Lower leg skin (tissue), 3 donors: ENCODE measurements around the gene TBX4.

Experiments used
- CTCF ChIP-seq, 3 donors: fragments of 450-650 bp; IDR thresholded peaks; one replicate each; pipeline ENCODE4 v1.5.1; 2016; ENCODE audit warnings: antibody characterized with exemption in 3 of 3, mild to moderate bottlenecking in 3 of 3, moderate library complexity in 2 of 3
- POLR2A ChIP-seq, 2 donors: fragments of 450-650 bp; IDR thresholded peaks; one replicate each; pipeline ENCODE4 v1.6.1; 2016 to 2017; ENCODE audit warnings: antibody characterized with exemption in 2 of 2, mild to moderate bottlenecking in 1 of 2, moderate library complexity in 1 of 2

DNA sequence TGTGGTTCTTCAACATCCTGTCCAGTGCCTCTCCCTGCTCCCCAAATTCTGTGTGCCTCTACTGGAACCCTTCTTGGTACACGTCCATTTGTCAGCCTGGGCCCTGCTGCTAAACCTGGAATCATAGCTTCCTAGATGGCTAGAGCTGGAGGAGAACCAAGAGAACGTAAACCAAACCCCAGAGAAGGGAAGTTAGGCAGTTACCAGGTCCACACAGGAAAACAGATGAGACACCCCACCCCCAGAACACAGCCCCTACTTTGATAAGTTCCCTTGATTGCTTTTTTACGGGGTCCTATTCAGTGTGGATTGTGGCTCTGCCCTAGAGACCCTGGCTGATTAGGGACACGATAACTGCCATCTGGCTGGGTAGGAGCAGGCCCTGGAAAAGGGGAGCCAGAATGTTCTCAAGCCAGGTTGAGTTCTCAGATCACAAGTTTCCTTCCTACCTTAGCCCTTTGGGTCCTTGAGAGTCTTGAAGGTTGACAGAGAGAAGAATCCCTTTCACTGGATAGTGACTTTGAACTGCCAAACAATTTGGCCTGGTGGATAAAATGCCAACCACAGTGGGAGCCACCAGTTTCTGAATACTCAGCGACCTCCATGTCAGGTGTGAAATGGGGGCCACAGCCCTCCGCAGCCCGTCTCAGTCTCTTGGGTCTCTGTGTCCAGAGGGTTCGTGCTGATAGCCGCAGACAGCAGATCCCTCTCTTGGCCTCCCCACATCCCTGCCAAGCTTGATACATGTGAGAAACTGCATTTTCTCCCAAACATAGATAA, 7.9 kb downstream of the TBX4 start:
- TF ChIP-seq POLR2A (IDR thresholded peaks at IDR 0.05) (no peak), CTCF (IDR thresholded peaks at IDR 0.05) (no peak)
